Progenitor cell of endocrine pancreas (in vitro differentiated cells): ENCODE results near the gene SH3RF1. TPM values are rescaled to one million over a fixed set of nuclear protein-coding genes. Genes with fewer than 3 reads are reported as not detected.

Experiments used
- DNase-seq: peaks from one replicate; pipeline ENCODE4 v3.0.0; 2021; ENCODE audit warnings: low spot score; ENCODE audit not compliant: unreplicated experiment
- H3K27ac Mint-ChIP-seq: 2 replicates; pipeline ENCODE4 v1.8.0; 2021; ENCODE audit warnings: mild to moderate bottlenecking, moderate library complexity, mixed read lengths
- H3K27me3 Mint-ChIP-seq: 2 replicates; pipeline ENCODE4 v1.8.0; 2021; ENCODE audit warnings: mixed read lengths
- H3K36me3 Mint-ChIP-seq: 2 replicates; pipeline ENCODE4 v1.8.0; 2022; ENCODE audit warnings: mixed read lengths; ENCODE audit not compliant: insufficient read depth
- H3K4me1 Mint-ChIP-seq: 2 replicates; pipeline ENCODE4 v1.8.0; 2021; ENCODE audit warnings: low read depth, mixed read lengths
- H3K4me3 Mint-ChIP-seq: 2 replicates; pipeline ENCODE4 v1.8.0; 2021; ENCODE audit warnings: low read depth, mild to moderate bottlenecking, moderate library complexity, mixed read lengths
- H3K9me3 Mint-ChIP-seq: 2 replicates; pipeline ENCODE4 v1.8.0; 2021; ENCODE audit warnings: low read depth, mixed read lengths
- total RNA-seq: library from RNA; stranded (reverse); gene quantifications from 2 replicates; pipeline ENCODE4 v1.2.1, GENCODE V29; 2021
- TF ChIP-seq, protein P1 (sequence below): fragments of 200-600 bp; sonication (generic); IDR thresholded peaks from one replicate; pipeline ENCODE4 v1.5.0; 2021; ENCODE audit warnings: antibody characterized with exemption, mild to moderate bottlenecking; ENCODE audit not compliant: unreplicated experiment

SH3RF1 gene
- total RNA-seq, 1 donor from 2014 or later: 31.1 TPM

DNA sequence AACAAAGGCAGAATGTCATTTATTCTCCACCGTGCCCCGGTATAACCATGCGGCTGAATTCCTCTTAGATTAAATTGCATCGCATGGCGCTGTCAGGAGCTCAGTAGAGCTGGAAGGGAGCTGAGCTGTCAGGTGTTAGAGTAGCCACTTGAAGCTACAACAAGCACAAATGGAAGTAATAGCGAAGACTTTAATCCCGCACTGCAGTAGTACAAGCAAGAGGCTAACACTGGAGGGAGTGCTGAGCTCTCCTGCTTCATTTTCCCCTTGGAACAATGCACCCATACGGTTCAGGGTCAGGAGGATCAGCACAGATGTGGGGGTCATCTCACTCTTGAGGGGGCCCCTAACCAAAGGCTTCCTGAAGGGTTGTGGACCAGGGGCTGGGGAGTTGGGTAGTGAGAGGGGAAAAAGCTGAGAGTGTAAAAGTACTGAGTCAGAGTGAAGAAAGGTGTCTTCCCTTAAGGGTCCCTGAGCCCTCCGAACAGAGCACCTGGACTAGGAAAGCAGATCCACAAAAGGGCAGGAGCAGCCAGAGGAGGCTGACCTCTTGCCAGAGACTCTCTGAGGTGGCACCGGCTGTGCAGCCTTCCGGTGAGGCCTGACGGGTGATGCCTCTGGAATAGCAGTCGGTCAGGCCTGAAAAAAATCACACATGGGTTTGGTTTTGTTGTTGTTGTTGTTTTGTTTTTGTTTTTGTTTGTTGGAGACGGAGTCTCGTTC is 224.7 kb downstream of the SH3RF1 start:
- no peak for DNase-seq
- TF ChIP-seq, protein P1, sequence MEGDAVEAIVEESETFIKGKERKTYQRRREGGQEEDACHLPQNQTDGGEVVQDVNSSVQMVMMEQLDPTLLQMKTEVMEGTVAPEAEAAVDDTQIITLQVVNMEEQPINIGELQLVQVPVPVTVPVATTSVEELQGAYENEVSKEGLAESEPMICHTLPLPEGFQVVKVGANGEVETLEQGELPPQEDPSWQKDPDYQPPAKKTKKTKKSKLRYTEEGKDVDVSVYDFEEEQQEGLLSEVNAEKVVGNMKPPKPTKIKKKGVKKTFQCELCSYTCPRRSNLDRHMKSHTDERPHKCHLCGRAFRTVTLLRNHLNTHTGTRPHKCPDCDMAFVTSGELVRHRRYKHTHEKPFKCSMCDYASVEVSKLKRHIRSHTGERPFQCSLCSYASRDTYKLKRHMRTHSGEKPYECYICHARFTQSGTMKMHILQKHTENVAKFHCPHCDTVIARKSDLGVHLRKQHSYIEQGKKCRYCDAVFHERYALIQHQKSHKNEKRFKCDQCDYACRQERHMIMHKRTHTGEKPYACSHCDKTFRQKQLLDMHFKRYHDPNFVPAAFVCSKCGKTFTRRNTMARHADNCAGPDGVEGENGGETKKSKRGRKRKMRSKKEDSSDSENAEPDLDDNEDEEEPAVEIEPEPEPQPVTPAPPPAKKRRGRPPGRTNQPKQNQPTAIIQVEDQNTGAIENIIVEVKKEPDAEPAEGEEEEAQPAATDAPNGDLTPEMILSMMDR: peak; percentile 25
- no peak overlapping the region for H3K4me3 Mint-ChIP-seq

DNA sequence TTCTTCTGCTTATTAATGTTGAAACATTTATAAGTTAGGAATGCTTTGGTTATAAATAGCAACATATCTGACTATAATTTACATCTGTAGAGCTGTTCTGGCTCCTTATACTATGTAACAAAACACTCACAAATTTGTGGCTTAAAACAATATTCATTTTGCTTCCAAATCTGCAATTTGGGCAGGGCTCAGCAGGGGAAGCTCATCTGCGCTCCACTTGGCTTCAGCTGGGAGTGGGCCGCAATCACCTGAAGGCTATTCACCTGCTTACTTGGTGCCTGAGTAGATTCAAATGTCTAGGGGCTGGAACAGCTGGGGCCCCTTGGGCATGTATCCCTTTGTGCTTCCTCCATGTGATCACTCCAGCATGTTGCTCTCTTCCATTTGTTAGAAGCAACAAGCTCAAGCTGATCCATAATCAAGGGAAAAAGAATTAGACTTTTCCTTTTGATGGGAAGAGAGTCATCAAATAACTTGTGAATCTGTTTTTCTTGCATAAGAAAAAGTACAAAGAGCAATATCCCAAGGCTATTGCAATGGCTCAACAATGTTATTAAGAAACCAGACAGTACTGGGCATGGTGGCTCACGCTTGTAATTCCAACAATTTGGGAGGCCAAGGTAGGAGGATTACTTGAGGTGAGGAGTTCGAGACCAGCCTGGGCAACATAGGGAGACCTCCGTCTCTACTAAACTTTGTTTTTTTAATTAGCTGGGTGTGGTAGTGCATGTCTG is 225.9 kb downstream of the SH3RF1 start:
- H3K4me1 Mint-ChIP-seq: no peaks in the 10 kb centered on the region
- H3K36me3 Mint-ChIP-seq: no peaks in the 10 kb centered on the region
- H3K4me3 Mint-ChIP-seq: no peak overlapping the region
- TF ChIP-seq, protein P1: no peak
- H3K27me3 Mint-ChIP-seq: no peaks in the 10 kb centered on the region
- no peaks in the 10 kb centered on the region for H3K9me3 Mint-ChIP-seq
- DNase-seq: no peak
- no peak overlapping the region for H3K27ac Mint-ChIP-seq

More for the DNA sequence above, 224.7 kb downstream of the SH3RF1 start:
- H3K27ac Mint-ChIP-seq: peak overlapping the region; percentile 77
- no peaks in the 10 kb centered on the region for H3K27me3 Mint-ChIP-seq
- H3K36me3 Mint-ChIP-seq: no peaks in the 10 kb centered on the region
- peaks cover 2% of the 10 kb centered on the region for H3K4me1 Mint-ChIP-seq
- H3K9me3 Mint-ChIP-seq: no peaks in the 10 kb centered on the region
